Loucy (cell line): ENCODE data around the gene ABCC9.
"Not testable (repeated sequence)": the region's sequence is repeated elsewhere in the genome, so short reads cannot be mapped to it uniquely, and the experiment has no call there.

ENCODE experiments used
- H2AFZ ChIP-seq: fragments of 200-600 bp; sonication (generic); 2 replicates; pipeline ENCODE4 v1.6.0; 2016; ENCODE audit warnings: antibody characterized with exemption, mild to moderate bottlenecking, low read length, moderate library complexity
- H3F3A ChIP-seq: fragments of 200-600 bp; 2 replicates; pipeline ENCODE4 v1.6.0; 2016; ENCODE audit warnings: antibody characterized with exemption, low read depth, mild to moderate bottlenecking
- H3K27me3 ChIP-seq: fragments of 200-600 bp; sonication (generic); 2 replicates; pipeline ENCODE4 v1.6.1; 2014; ENCODE audit warnings: low read length, mild to moderate bottlenecking; ENCODE audit not compliant: insufficient read depth, poor library complexity, severe bottlenecking
- H3K36me3 ChIP-seq: fragments of 200-600 bp; sonication (generic); 2 replicates; pipeline ENCODE4 v1.6.1; 2016; ENCODE audit warnings: low read length; ENCODE audit not compliant: insufficient read depth
- H3K4me1 ChIP-seq: fragments of 200-600 bp; sonication (generic); 2 replicates; pipeline ENCODE4 v1.5.1; 2014; ENCODE audit warnings: low read length, mild to moderate bottlenecking; ENCODE audit not compliant: insufficient read depth, poor library complexity, severe bottlenecking
- H3K4me2 ChIP-seq: fragments of 200-600 bp; sonication (generic); 2 replicates; pipeline ENCODE4 v1.6.0; 2014; ENCODE audit warnings: antibody characterized with exemption, low read length, low read depth, mild to moderate bottlenecking; ENCODE audit not compliant: poor library complexity, severe bottlenecking
- H3K4me3 ChIP-seq: fragments of 200-600 bp; sonication (generic); 2 replicates; pipeline ENCODE4 v1.5.1; 2014; ENCODE audit warnings: low read length, mild to moderate bottlenecking, mixed read lengths; ENCODE audit not compliant: poor library complexity, severe bottlenecking
- H3K79me2 ChIP-seq: fragments of 200-600 bp; sonication (generic); 2 replicates; pipeline ENCODE4 v1.6.1; 2014; ENCODE audit warnings: low read length; ENCODE audit not compliant: insufficient read depth
- H3K9ac ChIP-seq: fragments of 200-600 bp; sonication (generic); 2 replicates; pipeline ENCODE4 v1.6.0; 2014; ENCODE audit warnings: mild to moderate bottlenecking, low read depth, low read length, moderate library complexity; ENCODE audit not compliant: poor library complexity, severe bottlenecking
- H3K9me2 ChIP-seq: fragments of 200-600 bp; sonication (generic); replicated peaks from 2 replicates; pipeline ENCODE4 v1.6.1; 2016; ENCODE audit warnings: low read depth, low read length, mixed read lengths
- H3K9me3 ChIP-seq: fragments of 200-600 bp; sonication (generic); 2 replicates; pipeline ENCODE4 v1.6.1; 2014; ENCODE audit warnings: mild to moderate bottlenecking, antibody characterized with exemption, low read length, low read depth; ENCODE audit not compliant: insufficient read depth
- H4K20me1 ChIP-seq: fragments of 200-600 bp; sonication (generic); 2 replicates; pipeline ENCODE4 v1.6.0; 2014; ENCODE audit warnings: antibody characterized with exemption, low read length, mild to moderate bottlenecking; ENCODE audit not compliant: insufficient read depth, poor library complexity, severe bottlenecking
- EZH2phosphoT487 ChIP-seq: fragments of 200-600 bp; IDR thresholded peaks from 2 replicates; pipeline ENCODE4 v1.6.1; 2018; ENCODE audit warnings: antibody characterized with exemption, mild to moderate bottlenecking, moderate library complexity, borderline replicate concordance
- TF ChIP-seq, protein P1 (sequence below): fragments of 200-600 bp; sonication (generic); conservative IDR thresholded peaks from 2 replicates; pipeline ENCODE4 v1.5.1; 2014; ENCODE audit warnings: mild to moderate bottlenecking, antibody characterized with exemption, low read length

The ABCC9 gene

DNA sequence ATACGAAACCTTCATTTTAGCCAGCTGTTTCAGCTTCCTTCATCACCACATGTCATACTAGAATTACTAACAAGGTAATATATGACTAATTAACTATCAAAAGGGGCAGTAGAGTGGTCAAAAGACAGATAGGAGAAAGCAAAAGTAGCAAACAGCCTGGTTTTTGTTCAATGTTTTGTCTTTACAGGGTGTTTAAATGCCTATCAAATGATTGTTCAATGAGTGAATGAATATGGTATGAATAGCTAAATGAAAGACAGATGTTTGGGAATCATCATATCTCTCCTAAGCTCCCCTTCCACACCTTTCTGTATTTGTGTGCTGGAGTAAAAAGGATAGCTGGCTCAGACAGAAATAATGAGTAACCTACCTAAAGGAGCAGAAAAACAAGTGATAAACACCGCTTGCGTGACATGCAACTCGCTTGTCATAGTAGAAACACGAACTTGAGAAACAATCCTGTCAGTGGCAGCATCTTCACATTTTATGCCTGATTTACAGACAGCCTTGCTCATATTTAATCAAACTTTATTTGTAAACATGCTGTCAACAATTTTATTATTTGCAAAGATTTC lies 34.2 kb downstream of the ABCC9 start:
- Histone ChIP-seq H3K4me1 (no peaks in the 10 kb centered on the region), H3F3A (no peaks in the 10 kb centered on the region), H3K27me3 (no peaks in the 10 kb centered on the region), H3K36me3 (no peaks in the 10 kb centered on the region), H3K9me2 (no peaks in the 10 kb centered on the region), H3K9ac (no peak overlapping the region), H3K79me2 (no peaks in the 10 kb centered on the region), H2AFZ (no peak overlapping the region), H3K4me3 (no peak overlapping the region), H3K4me2 (no peak overlapping the region), H3K9me3 (no peaks in the 10 kb centered on the region), H4K20me1 (no peaks in the 10 kb centered on the region)
- TF ChIP-seq EZH2phosphoT487, result no peak
- TF ChIP-seq, protein P1, sequence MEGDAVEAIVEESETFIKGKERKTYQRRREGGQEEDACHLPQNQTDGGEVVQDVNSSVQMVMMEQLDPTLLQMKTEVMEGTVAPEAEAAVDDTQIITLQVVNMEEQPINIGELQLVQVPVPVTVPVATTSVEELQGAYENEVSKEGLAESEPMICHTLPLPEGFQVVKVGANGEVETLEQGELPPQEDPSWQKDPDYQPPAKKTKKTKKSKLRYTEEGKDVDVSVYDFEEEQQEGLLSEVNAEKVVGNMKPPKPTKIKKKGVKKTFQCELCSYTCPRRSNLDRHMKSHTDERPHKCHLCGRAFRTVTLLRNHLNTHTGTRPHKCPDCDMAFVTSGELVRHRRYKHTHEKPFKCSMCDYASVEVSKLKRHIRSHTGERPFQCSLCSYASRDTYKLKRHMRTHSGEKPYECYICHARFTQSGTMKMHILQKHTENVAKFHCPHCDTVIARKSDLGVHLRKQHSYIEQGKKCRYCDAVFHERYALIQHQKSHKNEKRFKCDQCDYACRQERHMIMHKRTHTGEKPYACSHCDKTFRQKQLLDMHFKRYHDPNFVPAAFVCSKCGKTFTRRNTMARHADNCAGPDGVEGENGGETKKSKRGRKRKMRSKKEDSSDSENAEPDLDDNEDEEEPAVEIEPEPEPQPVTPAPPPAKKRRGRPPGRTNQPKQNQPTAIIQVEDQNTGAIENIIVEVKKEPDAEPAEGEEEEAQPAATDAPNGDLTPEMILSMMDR, result no peak

DNA sequence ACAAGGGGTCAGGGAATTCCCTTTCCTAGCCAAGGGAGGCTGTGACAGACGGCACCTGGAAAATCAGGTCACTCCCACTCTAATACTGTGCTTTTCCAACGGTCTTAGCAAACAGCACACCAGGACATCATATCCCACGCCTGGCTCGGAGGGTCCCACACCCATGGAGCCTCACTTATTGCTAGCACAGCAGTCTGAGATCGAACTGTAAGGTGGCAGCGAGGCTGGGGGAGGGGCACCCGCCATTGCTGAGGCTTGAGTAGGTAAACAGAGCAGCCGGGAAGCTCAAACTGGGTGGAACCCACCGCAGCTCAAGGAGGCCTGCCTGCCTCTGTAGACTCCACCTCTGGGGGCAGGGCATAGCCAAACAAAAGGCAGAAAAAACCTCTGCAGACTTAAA lies 41.7 kb downstream of the ABCC9 start:
- not testable (repeated sequence) for H3K9me3 ChIP-seq, H3K79me2 ChIP-seq, H2AFZ ChIP-seq, H3K27me3 ChIP-seq, H3K9ac ChIP-seq, H3K9me2 ChIP-seq, H3K4me1 ChIP-seq, H3K4me3 ChIP-seq, H4K20me1 ChIP-seq, H3F3A ChIP-seq, H3K4me2 ChIP-seq, H3K36me3 ChIP-seq

DNA sequence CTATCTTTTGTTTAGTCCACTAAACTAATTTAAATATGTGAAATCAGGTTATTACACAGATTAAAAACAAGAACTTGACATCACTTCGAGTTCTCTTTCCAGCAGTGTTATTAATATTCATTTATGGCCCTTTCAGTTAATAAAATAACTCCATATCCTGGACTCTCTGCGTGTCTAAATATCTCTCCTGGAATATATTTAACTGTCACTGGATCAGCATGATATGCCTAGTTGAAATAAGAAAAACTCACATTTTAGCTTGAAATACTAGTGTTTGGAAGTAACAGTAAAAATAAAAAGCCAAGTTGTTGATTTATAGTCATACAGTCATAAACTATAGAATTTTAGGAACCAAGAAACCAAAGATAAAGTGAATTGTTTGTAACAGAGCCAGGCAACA lies 45.6 kb downstream of the ABCC9 start:
- TF ChIP-seq, protein P1, result no peak
- no peak for TF ChIP-seq EZH2phosphoT487
- H3K4me2 ChIP-seq, result no peak overlapping the region
- H4K20me1 ChIP-seq, result no peaks in the 10 kb centered on the region
- no peak overlapping the region for H2AFZ ChIP-seq
- no peaks in the 10 kb centered on the region for H3K9me2 ChIP-seq
- H3K9me3 ChIP-seq, result no peaks in the 10 kb centered on the region
- H3K27me3 ChIP-seq, result no peaks in the 10 kb centered on the region
- H3K4me3 ChIP-seq, result no peak overlapping the region
- no peaks in the 10 kb centered on the region for H3K36me3 ChIP-seq
- H3K9ac ChIP-seq, result no peak overlapping the region
- no peaks in the 10 kb centered on the region for H3K4me1 ChIP-seq
- no peaks in the 10 kb centered on the region for H3K79me2 ChIP-seq
- no peaks in the 10 kb centered on the region for H3F3A ChIP-seq

DNA sequence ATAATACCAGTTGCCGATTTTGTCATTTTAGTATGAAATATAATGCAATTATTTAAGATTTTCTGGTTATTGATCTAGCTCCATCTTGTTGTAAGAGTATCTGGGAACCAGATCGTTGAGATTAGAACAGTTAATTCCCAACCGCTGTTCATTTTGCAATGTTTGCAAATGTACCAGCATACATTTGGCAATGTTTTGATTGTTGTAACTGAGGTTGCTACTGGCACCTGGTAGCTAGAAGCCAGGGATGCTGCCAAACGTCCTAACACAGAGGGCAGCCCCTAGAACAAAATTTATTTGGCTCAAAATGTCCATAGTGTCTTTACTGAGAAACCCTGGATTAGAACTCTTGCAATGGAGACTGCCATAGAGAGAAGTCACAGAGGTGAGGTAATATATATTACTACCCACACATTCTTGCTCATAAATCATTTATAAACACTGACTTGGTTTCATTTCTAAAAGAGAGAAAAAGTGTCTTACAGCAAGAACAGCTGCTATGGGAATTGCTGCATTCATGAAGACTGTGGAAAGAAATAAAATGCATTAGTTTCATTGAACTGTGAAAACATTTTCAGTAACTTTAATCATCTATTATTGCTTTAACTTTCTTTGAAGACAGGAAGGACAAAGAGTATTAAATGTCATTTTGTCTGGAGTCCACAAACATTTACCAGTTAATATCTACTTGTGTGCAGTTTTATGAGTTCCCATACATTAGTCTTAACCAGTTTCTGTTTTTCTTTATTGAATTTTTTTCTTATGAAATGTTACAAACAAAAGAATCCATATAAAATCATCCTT lies 46.2 kb downstream of the ABCC9 start:
- no peaks in the 10 kb centered on the region for H4K20me1 ChIP-seq
- H3K4me2 ChIP-seq, result no peak overlapping the region
- H3K36me3 ChIP-seq, result no peaks in the 10 kb centered on the region
- no peaks in the 10 kb centered on the region for H3K9me3 ChIP-seq
- H2AFZ ChIP-seq, result no peak overlapping the region
- no peaks in the 10 kb centered on the region for H3K4me1 ChIP-seq
- H3K9ac ChIP-seq, result no peak overlapping the region
- no peaks in the 10 kb centered on the region for H3K9me2 ChIP-seq
- H3K4me3 ChIP-seq, result no peak overlapping the region
- no peaks in the 10 kb centered on the region for H3K27me3 ChIP-seq
- no peaks in the 10 kb centered on the region for H3K79me2 ChIP-seq
- no peaks in the 10 kb centered on the region for H3F3A ChIP-seq
- no peak for TF ChIP-seq EZH2phosphoT487
- TF ChIP-seq, protein P1, result no peak
